Activated CD4-positive, alpha-beta T cell treated with anti-CD3 and anti-CD28 coated beads for 36 hours (primary cell): ENCODE measurements around the gene DMKN. TPM values are rescaled to one million over a fixed set of nuclear protein-coding genes. Genes with fewer than 3 reads are reported as not detected.

Experiments used
- ATAC-seq: fragments of 200-7000 bp; cut with Tn5 transposase; one replicate; pipeline ENCODE4 v1.10.0; 2021; ENCODE audit warnings: mild to moderate bottlenecking, moderate library complexity
- CTCF ChIA-PET: fragments of 350-600 bp; sonication (Branson Sonifier 250); formaldehyde crosslinking; loops from one replicate; lab custom pipeline; 2021; ENCODE audit warnings: antibody characterized with exemption; lab: Charles Lee
- POLR2A ChIA-PET: fragments of 350-600 bp; sonication (Branson Sonifier 250); formaldehyde crosslinking; loops from one replicate; lab custom pipeline; 2021; ENCODE audit warnings: antibody characterized with exemption, inconsistent platforms; lab: Charles Lee
- DNase-seq: peaks from one replicate; pipeline ENCODE4 v3.0.0-alpha.2; 2020
- H3K27ac Mint-ChIP-seq: one replicate; pipeline ENCODE4 v1.8.0; 2021; ENCODE audit warnings: mixed read lengths
- H3K27me3 Mint-ChIP-seq: one replicate; pipeline ENCODE4 v1.8.0; 2021; ENCODE audit warnings: mixed read lengths
- H3K36me3 Mint-ChIP-seq: one replicate; pipeline ENCODE4 v1.8.0; 2021; ENCODE audit warnings: low read depth, mixed read lengths
- H3K4me1 Mint-ChIP-seq: one replicate; pipeline ENCODE4 v1.8.0; 2021; ENCODE audit warnings: mixed read lengths
- H3K4me3 Mint-ChIP-seq: one replicate; pipeline ENCODE4 v1.8.0; 2021; ENCODE audit warnings: mild to moderate bottlenecking, moderate library complexity, mixed read lengths
- H3K9me3 Mint-ChIP-seq: one replicate; pipeline ENCODE4 v1.8.0; 2021; ENCODE audit warnings: low read depth, mixed read lengths
- intact Hi-C, 2 experiments: fragments of 100-400 bp; cut with DNase I in 1 of 2; cut with micrococcal nuclease in 1 of 2; formaldehyde crosslinking; loops; one replicate each; pipeline versions ENCODE4 v1.14.2 to v1.15.1; 2022 to 2024; cut with DNase I, micrococcal nuclease
- total RNA-seq, 2 experiments: library from RNA; stranded (reverse); gene quantifications; one replicate each; pipeline ENCODE4 v1.2.3, GENCODE V29; 2021

The DMKN gene
- total RNA-seq, 2 experiments from 2014 or later, result 1.1 to 1.3 TPM

DNA sequence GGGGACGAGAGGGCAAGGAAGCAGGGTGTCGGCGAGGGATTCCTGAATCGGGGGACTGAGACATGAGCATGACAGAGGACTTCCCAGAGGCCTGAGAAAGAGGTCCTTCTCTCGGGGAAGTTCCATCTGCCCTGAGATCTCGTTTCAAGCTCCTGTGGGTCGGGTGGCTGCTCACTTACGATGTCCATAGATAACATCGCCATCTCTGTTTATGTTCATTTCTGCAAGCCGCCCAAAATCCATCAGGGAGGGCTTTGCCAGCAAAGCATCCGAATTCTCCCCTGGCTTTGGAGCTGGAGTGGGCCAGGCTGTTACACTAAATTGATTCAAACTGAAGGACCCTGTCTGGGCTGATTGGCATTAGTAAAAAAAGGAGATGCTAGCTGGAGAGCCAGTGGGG lies 5.9 kb downstream of the DMKN start:
- Mint-ChIP-seq H3K4me1 (peaks cover 15% of the 10 kb centered on the region), H3K9me3 (no peaks in the 10 kb centered on the region), H3K27ac (no peak overlapping the region), H3K4me3 (no peak overlapping the region), H3K36me3 (no peaks in the 10 kb centered on the region), H3K27me3 (peaks cover 37% of the 10 kb centered on the region)
- DNase-seq, result no peak
- no peak for ATAC-seq
- ChIA-PET POLR2A (no interaction called here), CTCF (interaction anchor here (0.8 to 1.4 kb wide), 2 partner anchors 10 to 13 kb away, joined by 4 to 7 read pairs; no protein-coding TSS in a partner anchor)
- intact Hi-C loops, result no loop called here

GRCh38 chr19:35506011-35506410 lies 7.4 kb downstream of the DMKN start:
- H3K27me3 Mint-ChIP-seq, result peaks cover 36% of the 10 kb centered on the region
- H3K27ac Mint-ChIP-seq, result no peak overlapping the region
- intact Hi-C loops, result no loop called here
- H3K9me3 Mint-ChIP-seq, result no peaks in the 10 kb centered on the region
- no peaks in the 10 kb centered on the region for H3K36me3 Mint-ChIP-seq
- ATAC-seq (no peak), DNase-seq (no peak)
- ChIA-PET CTCF (interaction anchor here (0.9 to 1.3 kb wide), 3 partner anchors 43 to 86 kb away, joined by 3 to 6 read pairs (median 3); no protein-coding TSS in a partner anchor), POLR2A (no interaction called here)
- no peak overlapping the region for H3K4me3 Mint-ChIP-seq
- peaks cover 15% of the 10 kb centered on the region for H3K4me1 Mint-ChIP-seq

DNA sequence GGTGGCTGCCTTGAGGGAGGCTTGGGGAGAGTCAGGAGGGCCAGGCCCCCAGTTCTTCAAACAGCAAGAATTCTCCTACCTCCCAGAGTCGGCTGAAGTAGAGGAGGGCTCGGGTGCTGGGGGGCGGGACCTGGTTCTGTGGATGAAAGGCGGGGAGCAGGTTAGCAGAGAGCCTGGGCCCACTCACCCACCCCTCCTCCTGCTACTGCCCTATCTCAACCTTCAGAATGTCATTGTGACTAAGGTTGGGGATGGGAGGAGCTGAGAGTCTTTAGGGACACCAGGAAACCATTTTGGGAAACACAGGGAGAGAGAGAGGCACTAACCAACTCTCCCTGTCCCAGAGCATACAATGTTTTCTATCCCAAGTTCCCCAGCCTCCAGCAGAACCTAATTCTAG lies 10.7 kb downstream of the DMKN start:
- H3K27me3 Mint-ChIP-seq, result peaks cover 18% of the 10 kb centered on the region
- CTCF ChIA-PET, result interaction anchor here (1.0 kb wide), 1 partner anchor 146 kb away, joined by 3 read pairs; no protein-coding TSS in a partner anchor
- H3K9me3 Mint-ChIP-seq, result no peaks in the 10 kb centered on the region
- H3K4me3 Mint-ChIP-seq, result no peak overlapping the region
- DNase-seq (no peak), ATAC-seq (no peak)
- no peaks in the 10 kb centered on the region for H3K36me3 Mint-ChIP-seq
- intact Hi-C loops, result no loop called here
- no peaks in the 10 kb centered on the region for H3K4me1 Mint-ChIP-seq
- POLR2A ChIA-PET, result no interaction called here
- H3K27ac Mint-ChIP-seq, result no peak overlapping the region

- Mint-ChIP-seq H3K36me3 (no peaks in the 10 kb centered on the region), H3K4me1 (no peaks in the 10 kb centered on the region), H3K4me3 (no peak overlapping the region), H3K27ac (no peak overlapping the region), H3K27me3 (peaks cover 10% of the 10 kb centered on the region), H3K9me3 (no peaks in the 10 kb centered on the region)
- no peak for DNase-seq
- intact Hi-C loops, result no loop called here
- POLR2A ChIA-PET, result no interaction called here
- no peak for ATAC-seq
- CTCF ChIA-PET, result interaction anchor here (1.1 kb wide), 1 partner anchor 9 kb away, joined by 4 read pairs; no protein-coding TSS in a partner anchor
Measured at GRCh38 chr19:35501684-35502083, 11.8 kb downstream of the DMKN start.

- no peaks in the 10 kb centered on the region for H3K36me3 Mint-ChIP-seq
- DNase-seq, result no peak
- CTCF ChIA-PET, result no interaction called here
- intact Hi-C loops, result no loop called here
- H3K9me3 Mint-ChIP-seq, result no peaks in the 10 kb centered on the region
- POLR2A ChIA-PET, result no interaction called here
- H3K27me3 Mint-ChIP-seq, result peaks cover 6% of the 10 kb centered on the region
- no peak for ATAC-seq
- H3K4me3 Mint-ChIP-seq, result no peak overlapping the region
- H3K27ac Mint-ChIP-seq, result no peak overlapping the region
- no peaks in the 10 kb centered on the region for H3K4me1 Mint-ChIP-seq
Measured at GRCh38 chr19:35500611-35501010, 12.8 kb downstream of the DMKN start.

DNA sequence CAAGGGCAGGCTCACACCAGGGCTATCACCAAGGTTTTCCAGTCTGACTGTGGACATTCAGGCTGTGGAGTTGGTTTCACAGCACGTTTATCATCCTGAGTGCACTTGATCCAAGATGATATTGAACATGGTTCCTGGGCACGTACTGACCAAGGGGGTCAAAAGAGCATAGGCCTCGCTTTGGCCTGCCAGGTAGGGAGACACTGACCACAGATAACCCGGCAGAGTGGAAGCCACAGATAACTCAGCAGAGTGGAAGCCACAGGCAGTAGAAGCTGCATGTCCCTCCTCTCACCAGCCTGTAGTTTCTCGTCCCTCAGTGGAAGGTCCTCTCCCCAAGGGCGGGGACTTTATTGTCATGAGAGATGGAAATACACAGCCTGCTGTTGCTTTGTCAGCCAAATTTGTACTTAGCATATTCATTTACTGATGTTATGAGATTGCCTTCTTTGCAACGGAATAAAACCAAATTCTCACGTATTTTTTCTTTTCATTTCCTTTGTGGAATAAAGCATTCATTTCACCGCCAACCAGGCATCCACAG lies 14.4 kb downstream of the DMKN start:
- no peak for DNase-seq
- POLR2A ChIA-PET, result no interaction called here
- peaks cover 3% of the 10 kb centered on the region for H3K27me3 Mint-ChIP-seq
- intact Hi-C loops, result no loop called here
- no peaks in the 10 kb centered on the region for H3K36me3 Mint-ChIP-seq
- no peaks in the 10 kb centered on the region for H3K9me3 Mint-ChIP-seq
- no peak for ATAC-seq
- no peak overlapping the region for H3K4me3 Mint-ChIP-seq
- CTCF ChIA-PET, result interaction anchor here (0.6 kb wide), 1 partner anchor 11 kb away, joined by 3 read pairs; no protein-coding TSS in a partner anchor
- peaks cover 5% of the 10 kb centered on the region for H3K4me1 Mint-ChIP-seq
- H3K27ac Mint-ChIP-seq, result no peak overlapping the region

DNA sequence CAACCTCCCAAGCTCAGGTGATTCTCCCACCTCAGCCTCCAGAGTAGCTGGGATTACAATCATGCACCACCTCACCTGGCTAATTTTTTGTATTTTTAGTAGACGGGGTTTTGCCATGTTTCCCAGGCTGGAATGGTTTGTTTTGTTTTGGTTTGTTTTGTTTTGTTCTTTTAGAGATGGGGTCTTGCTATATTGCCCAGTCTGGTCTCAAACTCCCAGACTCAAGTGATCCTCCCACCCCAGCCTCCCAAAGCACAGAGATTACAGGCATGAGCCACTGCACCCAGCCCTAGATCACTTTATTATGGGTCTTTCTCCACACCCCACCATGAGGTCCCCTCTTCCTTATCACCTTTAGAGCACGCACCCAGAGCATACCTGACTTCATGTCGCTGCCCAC lies 15.2 kb downstream of the DMKN start:
- no peak overlapping the region for H3K4me3 Mint-ChIP-seq
- no peak overlapping the region for H3K27ac Mint-ChIP-seq
- ChIA-PET CTCF (interaction anchor here (1.0 to 2.0 kb wide), 4 partner anchors 10 to 111 kb away, joined by 3 to 7 read pairs (median 5); no protein-coding TSS in a partner anchor), POLR2A (no interaction called here)
- no peak for DNase-seq
- H3K9me3 Mint-ChIP-seq, result no peaks in the 10 kb centered on the region
- no peak for ATAC-seq
- H3K36me3 Mint-ChIP-seq, result no peaks in the 10 kb centered on the region
- peaks cover 5% of the 10 kb centered on the region for H3K27me3 Mint-ChIP-seq
- H3K4me1 Mint-ChIP-seq, result peaks cover 5% of the 10 kb centered on the region
- intact Hi-C loops, result no loop called here

GRCh38 chr19:35497406-35497805 lies 16.0 kb downstream of the DMKN start:
- Mint-ChIP-seq H3K27me3 (peaks cover 5% of the 10 kb centered on the region), H3K4me3 (no peak overlapping the region), H3K9me3 (no peaks in the 10 kb centered on the region), H3K36me3 (no peaks in the 10 kb centered on the region), H3K27ac (no peak overlapping the region), H3K4me1 (peaks cover 5% of the 10 kb centered on the region)
- intact Hi-C loops, result no loop called here
- ChIA-PET POLR2A (no interaction called here), CTCF (interaction anchor here (0.6 to 3.1 kb wide), 10 partner anchors 10 to 1221 kb away, joined by 3 to 15 read pairs (median 3); partner anchors contain the start of gene FFAR1)
- ATAC-seq (no peak), DNase-seq (no peak)

GRCh38 chr19:35495107-35496064 lies 18.1 kb downstream of the DMKN start:
- no peak overlapping the region for H3K4me3 Mint-ChIP-seq
- ChIA-PET CTCF (interaction anchor here (0.6 to 3.1 kb wide), 39 partner anchors 9 to 451 kb away, joined by 3 to 34 read pairs (median 4); partner anchors contain the start of genes COX6B1, DMKN, FFAR1 and FFAR2), POLR2A (interaction anchor here (0.6 kb wide), 1 partner anchor 232 kb away, joined by 3 read pairs; no protein-coding TSS in a partner anchor)
- intact Hi-C loops, result loop anchor here (1.0 kb wide), 4 partner anchors 142 to 226 kb away; partner anchors contain the start of gene FFAR1 (in 1 of the 2)
- peaks cover 5% of the 10 kb centered on the region for H3K4me1 Mint-ChIP-seq
- no peaks in the 10 kb centered on the region for H3K36me3 Mint-ChIP-seq
- DNase-seq (peak; percentile 91), ATAC-seq (peak; percentile 97)
- H3K9me3 Mint-ChIP-seq, result no peaks in the 10 kb centered on the region
- peaks cover 6% of the 10 kb centered on the region for H3K27me3 Mint-ChIP-seq
- H3K27ac Mint-ChIP-seq, result peak overlapping the region; percentile 43

GRCh38 chr19:35493971-35494370 lies 19.5 kb downstream of the DMKN start:
- H3K36me3 Mint-ChIP-seq, result no peaks in the 10 kb centered on the region
- no peak for DNase-seq
- peaks cover 5% of the 10 kb centered on the region for H3K4me1 Mint-ChIP-seq
- H3K27ac Mint-ChIP-seq, result no peak overlapping the region
- H3K27me3 Mint-ChIP-seq, result peaks cover 6% of the 10 kb centered on the region
- ChIA-PET CTCF (interaction anchor here (0.7 to 1.3 kb wide), 3 partner anchors 15 to 144 kb away, joined by 3 to 5 read pairs (median 5); no protein-coding TSS in a partner anchor), POLR2A (no interaction called here)
- H3K9me3 Mint-ChIP-seq, result no peaks in the 10 kb centered on the region
- H3K4me3 Mint-ChIP-seq, result no peak overlapping the region
- intact Hi-C loops, result no loop called here
- ATAC-seq, result no peak

- Mint-ChIP-seq H3K27ac (no peak overlapping the region), H3K27me3 (peaks cover 6% of the 10 kb centered on the region), H3K9me3 (no peaks in the 10 kb centered on the region), H3K4me3 (no peak overlapping the region), H3K4me1 (peaks cover 5% of the 10 kb centered on the region), H3K36me3 (no peaks in the 10 kb centered on the region)
- POLR2A ChIA-PET, result no interaction called here
- CTCF ChIA-PET, result interaction anchor here (0.6 to 2.1 kb wide), 5 partner anchors 11 to 195 kb away, joined by 4 to 11 read pairs (median 4); no protein-coding TSS in a partner anchor
- no peak for ATAC-seq
- intact Hi-C loops, result no loop called here
- DNase-seq, result no peak
Measured at GRCh38 chr19:35491836-35492360, 21.6 kb downstream of the DMKN start.
